HG03159 (cell line): Measurements from ENCODE around the gene TLE3.

Source experiments
- ATAC-seq: cut with Tn5 transposase; IDR thresholded peaks from one replicate; pipeline ENCODE4 v1.9.1; 2021; ENCODE audit warnings: mild to moderate bottlenecking, moderate library complexity; ENCODE audit not compliant: unreplicated experiment

TLE3 gene

GRCh38 chr15:70086636-70087035 lies 11.1 kb downstream of the TLE3 start:
- no peak for ATAC-seq

- no peak for ATAC-seq
Observed at GRCh38 chr15:70084461-70084860, 13.3 kb downstream of the TLE3 start.

- no peak for ATAC-seq
Observed at GRCh38 chr15:70083946-70084345, 13.8 kb downstream of the TLE3 start.

- ATAC-seq, result no peak
Observed at GRCh38 chr15:70083418-70083817, 14.3 kb downstream of the TLE3 start.

GRCh38 chr15:70082281-70082900 lies 15.3 kb downstream of the TLE3 start:
- ATAC-seq, result no peak

GRCh38 chr15:70081612-70082011 lies 16.1 kb downstream of the TLE3 start:
- ATAC-seq, result no peak

- ATAC-seq, result no peak
Observed at GRCh38 chr15:70080347-70080746, 17.4 kb downstream of the TLE3 start.

GRCh38 chr15:70079888-70080287 lies 17.8 kb downstream of the TLE3 start:
- ATAC-seq, result no peak

GRCh38 chr15:70078578-70079417 lies 18.9 kb downstream of the TLE3 start:
- ATAC-seq, result no peak

GRCh38 chr15:70077188-70078147 lies 20.2 kb downstream of the TLE3 start:
- ATAC-seq, result no peak

- no peak for ATAC-seq
Observed at GRCh38 chr15:70074380-70074779, 23.3 kb downstream of the TLE3 start.

GRCh38 chr15:70072479-70072878 lies 25.2 kb downstream of the TLE3 start:
- no peak for ATAC-seq

GRCh38 chr15:70071799-70072198 lies 25.9 kb downstream of the TLE3 start:
- no peak for ATAC-seq

- no peak for ATAC-seq
Observed at GRCh38 chr15:70069716-70070115, 28.0 kb downstream of the TLE3 start.

GRCh38 chr15:70068783-70069565 lies 28.7 kb downstream of the TLE3 start:
- no peak for ATAC-seq

- ATAC-seq, result no peak
Observed at GRCh38 chr15:70067681-70068080, 30.0 kb downstream of the TLE3 start.

GRCh38 chr15:70067011-70067410 lies 30.7 kb downstream of the TLE3 start:
- ATAC-seq, result no peak

- ATAC-seq, result no peak
Observed at GRCh38 chr15:70066447-70066846, 31.3 kb downstream of the TLE3 start.

GRCh38 chr15:70066004-70066403 lies 31.7 kb downstream of the TLE3 start:
- no peak for ATAC-seq

- no peak for ATAC-seq
Observed at GRCh38 chr15:70065006-70065722, 32.6 kb downstream of the TLE3 start.
